Esophagus squamous epithelium (tissue), 5 donors: ENCODE measurements around the gene FAM24A. TPM values are rescaled to one million over a fixed set of nuclear protein-coding genes. Genes with fewer than 3 reads are reported as not detected.

Experiments
- DNase-seq: peaks from one replicate; lab custom pipeline; 2025; lab: John Stamatoyannopoulos, UW
- H3K27ac ChIP-seq, 4 donors: fragments of 200-600 bp; sonication (generic); one replicate each; pipeline ENCODE4 v1.5.1; 2016 to 2019; ENCODE audit warnings: mild to moderate bottlenecking in 1 of 4
- H3K27me3 ChIP-seq, 4 donors: fragments of 200-600 bp; sonication (generic); 1 replicate in 3 of 4; 2 replicates in 1 of 4; pipeline versions ENCODE4 v1.5.1 to v1.6.0; 2017 to 2021; ENCODE audit warnings: antibody characterized with exemption in 1 of 4
- H3K36me3 ChIP-seq, 3 donors: fragments of 200-600 bp; sonication (generic); one replicate each; pipeline ENCODE4 v1.5.1; 2016 to 2019
- H3K4me1 ChIP-seq, 3 donors: fragments of 200-600 bp; sonication (generic); one replicate each; pipeline ENCODE4 v1.5.1; 2017 to 2019
- H3K4me3 ChIP-seq, 4 donors: fragments of 200-600 bp; sonication (generic); 1 replicate in 3 of 4; 2 replicates in 1 of 4; pipeline ENCODE4 v1.5.1; 2016 to 2019; ENCODE audit warnings: mild to moderate bottlenecking in 2 of 4, moderate library complexity in 1 of 4
- H3K9me3 ChIP-seq, 3 donors: fragments of 200-600 bp; sonication (generic); one replicate each; pipeline ENCODE4 v1.5.1; 2016 to 2019
- CTCF ChIP-seq, 6 experiments: fragments of 450-650 bp in 4 of 6; fragments of 200-600 bp in 2 of 6; sonication (generic) in 2 of 6; IDR thresholded peaks; one replicate each; pipeline ENCODE4 v1.5.1; 2016 to 2019; ENCODE audit warnings: antibody characterized with exemption in 6 of 6, mild to moderate bottlenecking in 4 of 6, moderate library complexity in 4 of 6
- POLR2A ChIP-seq, 4 donors: fragments of 450-650 bp; IDR thresholded peaks; one replicate each; pipeline ENCODE4 v1.6.1; 2017; ENCODE audit warnings: antibody characterized with exemption in 4 of 4, mild to moderate bottlenecking in 4 of 4, moderate library complexity in 3 of 4
- WGBS, 2 donors: methylation state at CpG; one replicate each; pipeline ENCODE4 v1.1.5; 2018; 5-methylcytosine and 5-hydroxymethylcytosine counted together
- intact Hi-C: fragments of 100-400 bp; cut with DNase I; formaldehyde crosslinking; loops from one replicate; pipeline ENCODE4 v1.15.0; 2022
- total RNA-seq, 4 donors: library from RNA; depleted of rRNA; stranded (reverse); fragments of >200 nt; gene quantifications; one replicate each; pipeline ENCODE4 v1.1.0, GENCODE V29; 2016
- donor health status: DM: yes; HTN: yes; CAD: no.

FAM24A gene
- total RNA-seq, 4 donors from 2014 or later = not detected

GRCh38 chr10:122939133-122939855, 28.9 kb downstream of the FAM24A start:
- no peak for DNase-seq
- Histone ChIP-seq H3K4me3 (no peak overlapping the region), H3K36me3 (peaks cover 0 to 42% (median 0%) of the 10 kb centered on the region in 3 donors), H3K4me1 (no peaks in the 10 kb centered on the region), H3K27ac (no peak overlapping the region), H3K27me3 (no peaks in the 10 kb centered on the region), H3K9me3 (no peaks in the 10 kb centered on the region)
- 96 to 100% methylated on average over 1 of the region's 1 CpG for WGBS, 2 donors
- intact Hi-C loops = no loop called here
- TF ChIP-seq POLR2A (IDR thresholded peaks at IDR 0.05) (no peak), CTCF (IDR thresholded peaks at IDR 0.05) (no peak)

GRCh38 chr10:122939856-122940543, 29.6 kb downstream of the FAM24A start:
- Histone ChIP-seq H3K4me3 (no peak overlapping the region), H3K9me3 (no peaks in the 10 kb centered on the region), H3K4me1 (no peaks in the 10 kb centered on the region), H3K27ac (no peak overlapping the region), H3K27me3 (no peaks in the 10 kb centered on the region), H3K36me3 (peaks cover 0 to 49% (median 0%) of the 10 kb centered on the region in 3 donors)
- no peak for DNase-seq
- WGBS, 2 donors = 70 to 71% methylated on average over 1 of the region's 1 CpG
- intact Hi-C loops = no loop called here
- TF ChIP-seq CTCF (IDR thresholded peaks at IDR 0.05) (no peak), POLR2A (IDR thresholded peaks at IDR 0.05) (no peak)

- TF ChIP-seq CTCF (IDR thresholded peaks at IDR 0.05) = no peak
- TF ChIP-seq POLR2A (IDR thresholded peaks at IDR 0.05) = no peak
- Histone ChIP-seq H3K27me3 (no peaks in the 10 kb centered on the region), H3K36me3 (peaks cover 0 to 52% (median 6%) of the 10 kb centered on the region in 3 donors), H3K4me1 (peaks cover 0 to 19% (median 6%) of the 10 kb centered on the region in 3 donors), H3K4me3 (no peak overlapping the region), H3K9me3 (no peaks in the 10 kb centered on the region), H3K27ac (no peak overlapping the region)
- intact Hi-C loops = no loop called here
- DNase-seq = no peak
- 86 to 87% methylated on average over 3 of the region's 3 CpGs for WGBS, 2 donors
Measured at GRCh38 chr10:122949296-122949695, 38.9 kb downstream of the FAM24A start.

- Histone ChIP-seq H3K4me1 (peaks cover 0 to 25% (median 6%) of the 10 kb centered on the region in 3 donors), H3K4me3 (peak within 1 kb of the TSS; percentile 49 to 94 (median 86)), H3K27ac (peak within 1 kb of the TSS; percentile 63 to 87 (median 86)), H3K36me3 (peaks cover 0 to 5% (median 0%) of the 10 kb centered on the region in 3 donors), H3K9me3 (no peaks in the 10 kb centered on the region), H3K27me3 (peaks cover 0 to 6% (median 0%) of the 10 kb centered on the region in 4 donors)
- peak; percentile 93 for DNase-seq
- 20 to 25% methylated on average over 17 to 23 of the region's 77 CpGs for WGBS, 2 donors
- intact Hi-C loops = no loop called here
- TF ChIP-seq CTCF (IDR thresholded peaks at IDR 0.05) = peak in 1 of 6 experiments; percentile 51
- peak in 2 of 4 donors; percentile 25 to 34 for TF ChIP-seq POLR2A (IDR thresholded peaks at IDR 0.05)
Measured at GRCh38 chr10:122953902-122954730, 43.7 kb downstream of the FAM24A start, which contains the start of gene C10orf88. Gene C10orf88, minus strand, starts transcription at chr10:122954227. Its CDS starts 49 bp downstream, at chr10:122954178.
